GM21825 (cell line): ENCODE measurements around the gene LEUTX.
"Not testable (repeated sequence)": the region's sequence is repeated elsewhere in the genome, so short reads cannot be mapped to it uniquely, and the experiment has no call there.

Experiments used
- ATAC-seq: cut with Tn5 transposase; IDR thresholded peaks from one replicate; pipeline ENCODE4 v1.9.1; 2021; ENCODE audit warnings: mild to moderate bottlenecking, moderate library complexity; ENCODE audit not compliant: unreplicated experiment

Gene LEUTX

GRCh38 chr19:39768786-39769185 is 9.9 kb upstream of the LEUTX start:
- no peak for ATAC-seq

DNA sequence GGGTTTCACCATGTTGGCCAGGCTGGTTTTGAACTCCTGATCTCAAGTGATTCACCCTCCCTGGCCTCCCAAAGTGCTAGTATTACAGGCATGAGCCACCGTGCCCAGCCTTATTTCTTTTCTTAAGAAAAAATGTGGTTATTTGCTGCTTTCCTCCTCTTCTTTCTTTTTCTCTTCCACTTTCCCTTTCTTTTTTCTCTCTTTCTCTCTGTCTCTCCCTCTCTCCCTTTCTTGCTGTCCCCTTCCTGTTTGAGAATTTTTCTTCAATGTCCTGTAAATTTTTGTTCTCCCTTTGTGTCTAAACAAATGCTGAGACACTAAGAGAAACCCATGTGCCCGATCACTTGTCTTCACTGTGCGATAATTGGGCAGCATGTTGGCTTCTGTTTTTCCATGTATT is 2.2 kb downstream of the LEUTX start:
- ATAC-seq = no peak

- no peak for ATAC-seq
These were observed 9.6 kb downstream of the LEUTX start for GRCh38 chr19:39788244-39788643.

DNA sequence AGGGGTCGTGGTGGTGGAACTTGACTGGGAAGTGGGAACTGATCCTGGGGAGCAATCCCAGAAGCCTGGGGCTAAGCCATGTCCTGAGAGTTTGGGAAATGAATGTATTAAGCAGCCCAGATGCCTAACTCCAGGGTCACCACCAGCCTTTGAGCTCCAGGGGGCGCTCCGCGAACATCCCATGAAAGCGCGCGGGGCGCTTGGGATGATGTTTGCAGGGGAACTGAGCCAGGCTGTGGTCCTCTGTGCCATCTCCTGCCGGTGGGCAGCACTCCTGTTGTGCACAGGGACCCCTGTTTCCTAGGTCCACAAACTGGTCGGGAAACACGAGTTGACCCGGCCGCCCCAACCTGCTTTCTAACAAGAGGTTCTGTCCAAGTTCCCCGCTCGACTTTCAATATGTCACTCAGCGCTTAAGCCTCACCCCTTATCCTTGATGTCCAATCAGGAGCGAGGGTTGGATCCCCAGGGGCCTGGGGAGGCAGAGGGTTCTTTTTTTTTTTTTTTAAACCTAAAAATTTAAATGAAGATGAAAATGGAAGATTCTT is 14.4 kb downstream of the LEUTX start:
- ATAC-seq = no peak

DNA sequence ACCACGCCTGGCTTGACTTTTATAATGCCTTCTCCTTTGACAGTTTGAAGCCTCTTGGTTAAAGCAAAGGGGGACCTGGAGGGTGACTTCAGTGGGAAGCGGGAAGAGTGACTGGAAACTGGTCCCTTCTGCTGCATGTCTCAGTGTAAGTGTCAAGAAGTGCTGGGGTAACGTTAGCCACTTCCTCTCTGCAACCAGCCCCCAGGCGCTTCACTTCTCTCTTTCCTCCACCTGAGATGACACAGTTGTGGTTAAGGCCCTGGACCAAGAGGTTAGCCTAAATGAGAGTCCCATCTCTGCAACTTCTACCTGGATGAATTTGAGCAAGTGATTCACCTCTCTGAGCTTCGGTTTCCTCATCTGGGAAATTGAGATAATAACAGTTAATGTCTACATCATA is 16.3 kb downstream of the LEUTX start:
- no peak for ATAC-seq

- no peak for ATAC-seq
These were observed 17.4 kb downstream of the LEUTX start for GRCh38 chr19:39796000-39796498.

DNA sequence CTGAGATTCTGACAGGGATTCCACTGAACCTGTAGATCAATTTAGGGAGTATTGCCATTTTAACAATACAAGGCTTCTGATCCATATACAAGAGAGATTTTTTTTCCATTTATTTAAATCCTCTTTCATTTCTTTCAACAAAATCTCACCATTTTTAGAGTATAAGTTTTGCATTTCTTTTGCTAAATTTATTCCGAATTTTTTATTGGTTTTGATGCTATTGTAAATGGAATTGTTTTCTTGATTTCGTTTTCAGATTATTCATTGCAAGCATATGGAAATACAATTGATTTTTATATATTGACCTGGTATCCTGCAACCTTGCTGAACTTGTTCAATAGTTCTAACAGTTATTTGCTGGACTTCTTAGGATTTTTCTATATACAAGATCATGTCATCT is 18.4 kb downstream of the LEUTX start:
- ATAC-seq = no peak

- no peak for ATAC-seq
These were observed 24.3 kb downstream of the LEUTX start for GRCh38 chr19:39802958-39803357.

GRCh38 chr19:39805104-39805503 is 26.4 kb downstream of the LEUTX start:
- no peak for ATAC-seq

GRCh38 chr19:39807846-39808364 is 29.3 kb downstream of the LEUTX start:
- ATAC-seq = no peak

- ATAC-seq = not testable (repeated sequence)
These were observed 30.0 kb downstream of the LEUTX start for GRCh38 chr19:39808688-39809087.

DNA sequence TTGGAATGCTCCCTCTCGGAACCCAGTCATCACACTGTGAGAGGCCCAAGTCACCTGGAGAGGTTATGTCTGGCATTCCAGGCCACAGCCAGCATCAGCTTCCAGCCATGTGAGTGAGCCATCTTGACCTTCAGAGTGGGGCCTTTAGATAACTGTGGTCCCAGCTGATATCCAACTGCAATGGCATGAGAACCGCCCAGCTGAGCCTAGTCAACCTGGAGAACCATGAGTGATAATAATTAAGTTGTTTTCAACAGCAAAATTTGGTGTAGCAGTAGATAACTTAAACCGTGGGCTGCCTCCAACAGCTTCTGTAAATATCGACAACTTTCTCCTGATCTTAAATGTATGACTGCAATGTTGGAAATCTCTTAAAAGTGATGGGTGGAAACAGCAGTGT is 30.7 kb downstream of the LEUTX start:
- ATAC-seq = no peak

DNA sequence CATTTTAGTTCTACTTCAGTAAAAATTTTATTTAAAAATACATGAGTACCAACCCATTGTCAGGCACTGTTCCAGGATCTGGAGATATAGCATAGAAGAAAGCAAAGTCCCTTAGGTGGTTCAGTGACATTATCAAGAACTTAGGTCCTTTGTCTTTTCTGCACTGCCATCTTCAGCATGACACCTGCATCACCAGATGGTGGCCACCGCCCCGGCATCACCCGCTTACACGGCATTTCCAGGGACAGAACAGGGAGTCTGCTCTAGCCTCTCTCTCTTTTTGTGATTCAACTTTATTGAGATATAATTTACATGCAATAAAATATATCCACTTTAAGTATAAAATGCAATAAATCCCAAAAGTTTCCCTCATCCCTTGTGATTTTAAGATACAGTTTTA is 31.8 kb downstream of the LEUTX start:
- ATAC-seq = no peak

GRCh38 chr19:39811064-39811463 is 32.4 kb downstream of the LEUTX start:
- no peak for ATAC-seq

GRCh38 chr19:39813264-39813993 is 34.8 kb downstream of the LEUTX start:
- ATAC-seq = no peak

DNA sequence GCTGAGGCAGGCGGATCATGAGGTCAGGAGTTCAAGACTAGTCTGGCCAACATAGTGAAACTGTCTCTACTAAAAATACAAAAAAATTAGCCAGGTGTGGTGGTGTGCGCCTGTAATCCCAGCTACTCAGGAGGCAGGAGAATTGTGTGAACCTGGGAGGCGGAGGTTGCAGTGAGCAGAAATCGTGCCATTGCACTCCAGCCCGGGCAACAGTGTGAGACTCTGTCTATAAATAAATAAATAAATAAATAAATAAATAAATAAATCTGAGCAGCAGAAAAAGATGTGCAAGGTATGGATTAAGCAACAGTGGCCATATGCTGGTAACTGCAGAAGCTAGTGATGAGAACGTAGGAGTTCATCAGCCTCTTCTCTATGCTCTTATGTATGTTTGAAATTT is 35.5 kb downstream of the LEUTX start:
- ATAC-seq = not testable (repeated sequence)

- no peak for ATAC-seq
These were observed 35.9 kb downstream of the LEUTX start for GRCh38 chr19:39814595-39814994.

DNA sequence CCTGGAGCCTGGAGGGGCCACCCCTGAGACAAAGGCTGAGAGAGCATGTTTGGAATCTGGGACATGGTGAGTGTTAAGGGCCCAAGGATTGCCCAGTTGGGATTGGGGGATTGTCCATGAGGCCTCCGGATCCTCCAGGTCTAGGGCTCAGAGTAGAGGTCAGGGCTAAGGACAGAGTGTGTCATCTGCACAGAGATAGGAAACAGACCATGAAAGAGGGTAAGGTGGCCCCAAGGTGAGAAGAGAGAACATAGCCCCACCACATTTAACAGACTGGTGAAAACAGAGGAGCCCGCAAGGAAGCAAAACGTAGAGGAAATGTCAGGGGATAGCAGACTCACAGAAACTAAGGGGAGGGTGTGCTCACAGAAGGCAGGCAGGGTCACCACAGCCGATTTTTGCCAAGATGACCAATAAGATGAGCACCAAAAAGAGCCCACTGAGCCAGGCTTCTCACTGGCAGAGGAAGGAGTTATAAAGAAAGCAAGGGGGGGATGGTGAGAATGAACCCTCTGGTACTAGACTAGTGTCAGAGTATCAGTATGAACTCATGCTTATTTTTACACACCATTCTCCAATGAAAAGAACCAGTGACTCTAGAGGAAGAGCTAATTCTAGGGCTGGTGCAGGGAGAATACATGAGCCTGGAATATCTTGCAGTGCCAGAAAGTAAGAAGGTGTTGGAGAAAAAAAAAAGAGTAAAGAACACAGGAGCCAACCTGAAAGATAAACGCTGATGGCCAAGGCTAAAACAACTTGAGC is 37.8 kb downstream of the LEUTX start:
- ATAC-seq = no peak

DNA sequence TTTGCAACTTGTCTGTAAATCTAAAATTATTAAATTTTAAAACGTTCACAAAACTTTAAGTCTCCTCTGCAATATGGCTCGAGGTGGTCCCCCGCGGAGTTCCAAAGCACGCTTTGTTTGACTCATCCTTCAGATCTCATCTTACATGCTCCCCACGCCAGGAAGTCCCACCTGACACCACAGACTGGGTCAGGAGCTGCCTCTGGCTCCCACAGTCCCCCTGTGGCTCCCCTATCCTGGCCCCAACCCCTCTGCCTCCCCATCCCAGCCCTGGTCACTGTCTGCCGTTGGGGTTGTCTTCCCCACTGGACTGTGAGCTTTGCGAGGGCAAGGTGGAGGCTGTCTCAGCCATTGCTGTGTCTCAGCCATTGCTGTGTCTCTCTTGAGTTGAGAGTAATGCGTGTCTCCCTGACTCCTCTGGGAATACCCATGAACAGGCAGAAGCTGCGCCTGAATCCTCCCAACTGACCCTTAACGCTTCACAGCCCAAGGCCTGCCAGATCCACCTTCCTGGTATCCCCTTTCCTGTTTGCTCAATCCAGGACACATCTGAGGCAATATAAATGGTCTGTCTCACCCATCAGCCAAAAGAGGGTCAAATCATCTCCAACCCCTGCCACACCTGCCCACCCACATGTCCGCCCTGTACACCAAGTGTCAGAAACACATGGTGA is 39.4 kb downstream of the LEUTX start:
- ATAC-seq = no peak

DNA sequence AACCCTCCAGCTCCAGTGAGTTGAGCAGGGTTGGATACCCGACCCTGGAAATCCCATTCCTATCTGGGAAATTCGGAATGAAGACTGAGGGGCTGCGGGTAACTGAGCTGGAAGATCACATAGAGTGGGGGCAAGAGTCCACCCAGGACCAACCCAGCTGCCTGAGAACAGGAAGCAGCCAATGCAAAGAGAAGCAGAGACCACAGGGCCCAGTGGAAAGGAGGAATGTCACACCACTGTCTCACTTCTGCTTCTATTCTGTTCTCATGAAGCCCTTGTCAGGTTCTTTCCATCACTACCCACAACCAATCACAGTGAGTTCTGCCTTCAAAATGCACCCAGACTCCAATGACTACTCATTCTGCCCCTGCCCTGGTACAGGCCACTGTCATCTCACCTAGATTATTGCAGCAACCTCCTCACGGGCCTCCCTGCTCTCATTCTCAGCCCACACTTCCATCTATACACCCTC is 40.0 kb downstream of the LEUTX start:
- ATAC-seq = no peak

GRCh38 chr19:39819786-39820185 is 41.1 kb downstream of the LEUTX start:
- ATAC-seq = no peak
